OCI-LY7 (cell line): ENCODE measurements around the gene SMARCC1. TPM values are rescaled to one million over a fixed set of nuclear protein-coding genes. Genes with fewer than 3 reads are reported as not detected.

Source experiments
- BruUV-seq: library from RNA; stranded (reverse); fragments of 400-500 nt; replicated peaks from 2 replicates; lab custom pipeline; 2021; lab: Mats Ljungman, UMichigan
- CTCF ChIA-PET: fragments of 300-600 bp; sonication (Branson Sonifier 250); formaldehyde crosslinking; loops from one replicate; lab custom pipeline; 2022; ENCODE audit warnings: antibody characterized with exemption; ENCODE audit not compliant: unreplicated experiment; lab: Charles Lee
- POLR2A ChIA-PET: fragments of 300-600 bp; sonication (Branson Sonifier 250); formaldehyde crosslinking; loops from one replicate; lab custom pipeline; 2022; ENCODE audit warnings: antibody characterized with exemption; lab: Charles Lee
- DNase-seq: peaks from one replicate; pipeline ENCODE4 v3.0.0-alpha.2; 2015; ENCODE audit warnings: low spot score
- H2AFZ ChIP-seq: fragments of 200-600 bp; sonication (generic), shearing (Covaris generic); 2 replicates; pipeline ENCODE4 v1.6.1; 2014; ENCODE audit warnings: mild to moderate bottlenecking, antibody characterized with exemption, low read length, moderate library complexity
- H3K27ac ChIP-seq: fragments of 200-600 bp; sonication (generic); 2 replicates; pipeline ENCODE4 v1.5.1; 2014; ENCODE audit warnings: mixed run types, low read depth, mild to moderate bottlenecking, moderate library complexity, low read length, inconsistent platforms; ENCODE audit not compliant: poor library complexity, severe bottlenecking
- H3K36me3 ChIP-seq: fragments of 200-600 bp; sonication (generic); 2 replicates; pipeline ENCODE4 v1.6.1; 2014; ENCODE audit warnings: mild to moderate bottlenecking, antibody characterized with exemption, low read length, moderate library complexity, mixed read lengths; ENCODE audit not compliant: insufficient read depth
- H3K4me1 ChIP-seq: fragments of 200-600 bp; sonication (generic); 2 replicates; pipeline ENCODE4 v1.5.1; 2014; ENCODE audit warnings: mild to moderate bottlenecking, low read length; ENCODE audit not compliant: insufficient read depth, poor library complexity, severe bottlenecking
- H3K4me2 ChIP-seq: fragments of 200-600 bp; sonication (generic); 2 replicates; pipeline ENCODE4 v1.6.1; 2014; ENCODE audit warnings: mild to moderate bottlenecking, low read length
- H3K4me3 ChIP-seq: fragments of 200-600 bp; sonication (generic); 2 replicates; pipeline ENCODE4 v1.5.1; 2014; ENCODE audit warnings: mild to moderate bottlenecking, low read depth, low read length; ENCODE audit not compliant: poor library complexity, severe bottlenecking
- H3K79me2 ChIP-seq: fragments of 200-600 bp; sonication (generic); 2 replicates; pipeline ENCODE4 v1.6.1; 2016; ENCODE audit warnings: low read depth, mild to moderate bottlenecking, low read length, moderate library complexity, mixed read lengths; ENCODE audit not compliant: insufficient read depth
- H3K9me2 ChIP-seq: fragments of 200-600 bp; sonication (generic); 2 replicates; pipeline ENCODE4 v1.6.1; 2016; ENCODE audit warnings: mild to moderate bottlenecking, low read length, mixed read lengths; ENCODE audit not compliant: insufficient read depth
- H3K9me3 ChIP-seq: fragments of 200-600 bp; sonication (generic); 2 replicates; pipeline ENCODE4 v1.6.1; 2014; ENCODE audit warnings: mild to moderate bottlenecking, mixed run types, low read length, mixed read lengths
- H4K20me1 ChIP-seq: fragments of 200-600 bp; sonication (generic); 2 replicates; pipeline ENCODE4 v1.6.1; 2014; ENCODE audit warnings: mild to moderate bottlenecking, antibody characterized with exemption, low read length, moderate library complexity, mixed read lengths; ENCODE audit not compliant: insufficient read depth
- EZH2phosphoT487 ChIP-seq: fragments of 200-600 bp; sonication (generic); IDR thresholded peaks from 2 replicates; pipeline ENCODE4 v1.6.1; 2018; ENCODE audit warnings: low read depth, borderline replicate concordance, mild to moderate bottlenecking, mixed run types, antibody characterized with exemption, low read length, moderate library complexity, mixed read lengths
- intact Hi-C: fragments of 100-400 bp; cut with micrococcal nuclease; formaldehyde crosslinking; loops from one replicate; pipeline ENCODE4 v1.10.0; 2022; ENCODE audit not compliant: unreplicated experiment
- total RNA-seq, 2 experiments: library from RNA; depleted of rRNA in 1 of 2; stranded (reverse); fragments of >200 nt in 1 of 2; shearing (Covaris generic) in 1 of 2; gene quantifications; 2 replicates each; pipeline ENCODE4 v1.2.3, GENCODE V29; 2014 to 2022
- TF ChIP-seq, protein P1 (sequence below): fragments of 200-600 bp; sonication (generic); conservative IDR thresholded peaks from 2 replicates; pipeline ENCODE4 v1.5.1; 2014; ENCODE audit warnings: mild to moderate bottlenecking, antibody characterized with exemption, low read length, moderate library complexity, mixed read lengths

SMARCC1 gene
- total RNA-seq, 2 experiments from 2014 or later = 83.2 to 176 TPM

DNA sequence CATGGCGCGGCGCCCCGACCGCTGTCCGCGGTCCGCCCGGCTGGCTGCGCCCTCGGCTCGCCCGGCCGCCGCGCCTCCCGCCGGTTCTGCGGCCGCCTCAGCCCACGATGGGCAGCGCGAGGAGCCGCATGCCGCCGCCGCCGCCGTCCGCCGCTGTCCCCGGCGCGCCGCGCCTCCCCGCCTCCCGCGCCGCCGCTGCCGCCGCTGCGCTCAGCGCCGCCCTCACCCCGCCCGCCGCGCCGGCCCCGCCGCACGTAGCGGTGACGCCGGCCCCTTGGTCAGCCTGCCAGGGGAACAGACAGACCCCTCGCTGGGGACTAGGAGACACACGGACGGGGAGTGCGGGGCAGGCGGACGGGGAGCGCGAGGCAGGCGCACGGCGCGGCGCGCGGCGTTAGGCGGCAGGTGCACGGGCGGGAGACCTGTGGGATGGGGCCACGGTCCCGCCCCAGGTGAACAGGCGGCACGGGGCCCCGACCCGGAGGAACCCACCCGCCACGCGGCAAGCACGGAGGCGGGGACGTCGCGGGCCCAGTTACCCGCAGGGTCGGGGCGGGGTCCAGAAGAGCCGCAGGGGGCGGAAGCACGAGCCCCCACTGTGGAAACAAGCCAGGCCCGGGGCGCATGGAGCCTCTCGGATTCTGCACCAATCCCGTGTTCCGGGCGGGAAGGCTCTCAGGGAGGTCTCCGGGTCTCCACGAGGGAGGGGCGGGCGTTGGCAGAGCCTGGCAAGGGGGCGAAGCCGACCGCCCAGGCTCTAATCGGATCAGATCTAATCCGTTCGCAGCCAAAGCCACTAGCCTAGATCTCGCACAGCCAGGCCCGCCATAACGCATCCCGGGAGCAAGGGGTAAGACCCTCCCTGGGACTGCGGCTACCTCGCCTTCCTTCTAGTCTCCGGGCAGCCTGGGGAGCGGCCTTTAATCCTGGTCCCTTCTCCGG, 202.7 kb downstream of the SMARCC1 start, which contains the start of gene CSPG5:
TSS of gene CSPG5 (minus strand) at position 175 of the 942 bp plus-strand sequence. CDS start at position 3, 172 bp downstream.
- intact Hi-C loops = no loop called here
- CTCF ChIA-PET = interaction anchor here (0.6 to 0.7 kb wide), 2 partner anchors 57 to 516 kb away, joined by 3 to 4 read pairs; no protein-coding TSS in a partner anchor
- DNase-seq = no peak
- H4K20me1 ChIP-seq = no peaks in the 10 kb centered on the region
- H3K9me3 ChIP-seq = no peaks in the 10 kb centered on the region
- no peak within 1 kb of the TSS for H2AFZ ChIP-seq
- H3K4me1 ChIP-seq = peaks cover 6% of the 10 kb centered on the region
- no peaks in the 10 kb centered on the region for H3K9me2 ChIP-seq
- H3K4me2 ChIP-seq = peak within 1 kb of the TSS; percentile 86
- H3K4me3 ChIP-seq = peak within 1 kb of the TSS; percentile 68
- no peak within 1 kb of the TSS for H3K27ac ChIP-seq
- TF ChIP-seq, protein P1, sequence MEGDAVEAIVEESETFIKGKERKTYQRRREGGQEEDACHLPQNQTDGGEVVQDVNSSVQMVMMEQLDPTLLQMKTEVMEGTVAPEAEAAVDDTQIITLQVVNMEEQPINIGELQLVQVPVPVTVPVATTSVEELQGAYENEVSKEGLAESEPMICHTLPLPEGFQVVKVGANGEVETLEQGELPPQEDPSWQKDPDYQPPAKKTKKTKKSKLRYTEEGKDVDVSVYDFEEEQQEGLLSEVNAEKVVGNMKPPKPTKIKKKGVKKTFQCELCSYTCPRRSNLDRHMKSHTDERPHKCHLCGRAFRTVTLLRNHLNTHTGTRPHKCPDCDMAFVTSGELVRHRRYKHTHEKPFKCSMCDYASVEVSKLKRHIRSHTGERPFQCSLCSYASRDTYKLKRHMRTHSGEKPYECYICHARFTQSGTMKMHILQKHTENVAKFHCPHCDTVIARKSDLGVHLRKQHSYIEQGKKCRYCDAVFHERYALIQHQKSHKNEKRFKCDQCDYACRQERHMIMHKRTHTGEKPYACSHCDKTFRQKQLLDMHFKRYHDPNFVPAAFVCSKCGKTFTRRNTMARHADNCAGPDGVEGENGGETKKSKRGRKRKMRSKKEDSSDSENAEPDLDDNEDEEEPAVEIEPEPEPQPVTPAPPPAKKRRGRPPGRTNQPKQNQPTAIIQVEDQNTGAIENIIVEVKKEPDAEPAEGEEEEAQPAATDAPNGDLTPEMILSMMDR = no peak
- TF ChIP-seq EZH2phosphoT487 = no peak
- no peaks in the 10 kb centered on the region for H3K79me2 ChIP-seq
- POLR2A ChIA-PET = interaction anchor here (0.6 kb wide), 1 partner anchor 127 kb away, joined by 3 read pairs; no protein-coding TSS in a partner anchor
- BruUV-seq = no TSS peak
- H3K36me3 ChIP-seq = peaks cover 4% of the 10 kb centered on the region; the same call in 1 of the 2 replicates

DNA sequence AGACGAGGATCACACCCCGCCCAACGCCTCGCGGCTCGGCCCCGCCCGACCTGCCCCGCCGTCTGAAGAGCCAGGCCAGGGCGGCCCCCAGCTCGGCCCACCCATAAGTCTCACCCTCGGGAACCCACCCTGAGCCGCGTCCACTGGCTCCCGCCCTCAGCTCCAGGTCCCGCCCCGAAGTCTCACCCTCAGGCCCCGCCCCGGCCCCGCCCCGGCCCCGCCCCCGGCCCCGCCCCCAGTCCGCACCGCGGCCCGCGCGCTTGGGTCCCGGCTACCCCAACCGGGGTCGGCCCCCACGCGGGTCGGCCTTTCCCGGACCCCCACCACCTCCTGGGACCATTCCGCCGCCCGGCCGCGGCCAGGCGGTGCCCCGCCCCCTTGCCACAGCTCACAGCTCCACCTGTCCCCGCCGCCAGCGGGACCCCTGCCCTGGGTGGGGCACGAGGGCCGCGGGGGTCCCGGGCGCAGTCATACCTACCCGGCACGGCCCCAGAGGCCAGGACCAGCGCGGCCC, 203.5 kb downstream of the SMARCC1 start:
- intact Hi-C loops = no loop called here
- H2AFZ ChIP-seq = no peak overlapping the region
- CTCF ChIA-PET = interaction anchor here (0.6 to 0.7 kb wide), 2 partner anchors 56 to 515 kb away, joined by 3 to 4 read pairs; no protein-coding TSS in a partner anchor

More for the DNA sequence above, 203.5 kb downstream of the SMARCC1 start:
- no peaks in the 10 kb centered on the region for H3K9me2 ChIP-seq
- no TSS peak for BruUV-seq
- peak; percentile 36 for DNase-seq
- H3K9me3 ChIP-seq = no peaks in the 10 kb centered on the region
- H3K4me2 ChIP-seq = peak overlapping the region; percentile 86
- POLR2A ChIA-PET = interaction anchor here (0.6 kb wide), 2 partner anchors 73 to 128 kb away, joined by 3 read pairs; no protein-coding TSS in a partner anchor
- H3K36me3 ChIP-seq = no peaks in the 10 kb centered on the region
- peak overlapping the region; percentile 68 for H3K4me3 ChIP-seq
- H3K27ac ChIP-seq = no peak overlapping the region
- TF ChIP-seq EZH2phosphoT487 = no peak
- TF ChIP-seq, protein P1 = no peak
- H4K20me1 ChIP-seq = no peaks in the 10 kb centered on the region
- H3K79me2 ChIP-seq = no peaks in the 10 kb centered on the region
- peaks cover 6% of the 10 kb centered on the region for H3K4me1 ChIP-seq
